Measurements from ENCODE around the gene KRT15.

- no peak for TF ChIP-seq RCOR1 (IDR thresholded peaks at IDR 0.05; ENCODE audit: low read length)
- TF ChIP-seq EP300 (IDR thresholded peaks at IDR 0.05; ENCODE audit: borderline replicate concordance in 1 of 2, low read depth in 1 of 2, low read length in 1 of 2): no peak
- TF ChIP-seq, protein P1, sequence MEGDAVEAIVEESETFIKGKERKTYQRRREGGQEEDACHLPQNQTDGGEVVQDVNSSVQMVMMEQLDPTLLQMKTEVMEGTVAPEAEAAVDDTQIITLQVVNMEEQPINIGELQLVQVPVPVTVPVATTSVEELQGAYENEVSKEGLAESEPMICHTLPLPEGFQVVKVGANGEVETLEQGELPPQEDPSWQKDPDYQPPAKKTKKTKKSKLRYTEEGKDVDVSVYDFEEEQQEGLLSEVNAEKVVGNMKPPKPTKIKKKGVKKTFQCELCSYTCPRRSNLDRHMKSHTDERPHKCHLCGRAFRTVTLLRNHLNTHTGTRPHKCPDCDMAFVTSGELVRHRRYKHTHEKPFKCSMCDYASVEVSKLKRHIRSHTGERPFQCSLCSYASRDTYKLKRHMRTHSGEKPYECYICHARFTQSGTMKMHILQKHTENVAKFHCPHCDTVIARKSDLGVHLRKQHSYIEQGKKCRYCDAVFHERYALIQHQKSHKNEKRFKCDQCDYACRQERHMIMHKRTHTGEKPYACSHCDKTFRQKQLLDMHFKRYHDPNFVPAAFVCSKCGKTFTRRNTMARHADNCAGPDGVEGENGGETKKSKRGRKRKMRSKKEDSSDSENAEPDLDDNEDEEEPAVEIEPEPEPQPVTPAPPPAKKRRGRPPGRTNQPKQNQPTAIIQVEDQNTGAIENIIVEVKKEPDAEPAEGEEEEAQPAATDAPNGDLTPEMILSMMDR (IDR thresholded peaks at IDR 0.05): no peak
- TF ChIP-seq YY1 (IDR thresholded peaks at IDR 0.05; ENCODE audit: low read depth): no peak
- TF ChIP-seq CHD2 (IDR thresholded peaks at IDR 0.05; ENCODE audit: low read length, partially characterized antibody): no peak
- TF ChIP-seq, protein P2, sequence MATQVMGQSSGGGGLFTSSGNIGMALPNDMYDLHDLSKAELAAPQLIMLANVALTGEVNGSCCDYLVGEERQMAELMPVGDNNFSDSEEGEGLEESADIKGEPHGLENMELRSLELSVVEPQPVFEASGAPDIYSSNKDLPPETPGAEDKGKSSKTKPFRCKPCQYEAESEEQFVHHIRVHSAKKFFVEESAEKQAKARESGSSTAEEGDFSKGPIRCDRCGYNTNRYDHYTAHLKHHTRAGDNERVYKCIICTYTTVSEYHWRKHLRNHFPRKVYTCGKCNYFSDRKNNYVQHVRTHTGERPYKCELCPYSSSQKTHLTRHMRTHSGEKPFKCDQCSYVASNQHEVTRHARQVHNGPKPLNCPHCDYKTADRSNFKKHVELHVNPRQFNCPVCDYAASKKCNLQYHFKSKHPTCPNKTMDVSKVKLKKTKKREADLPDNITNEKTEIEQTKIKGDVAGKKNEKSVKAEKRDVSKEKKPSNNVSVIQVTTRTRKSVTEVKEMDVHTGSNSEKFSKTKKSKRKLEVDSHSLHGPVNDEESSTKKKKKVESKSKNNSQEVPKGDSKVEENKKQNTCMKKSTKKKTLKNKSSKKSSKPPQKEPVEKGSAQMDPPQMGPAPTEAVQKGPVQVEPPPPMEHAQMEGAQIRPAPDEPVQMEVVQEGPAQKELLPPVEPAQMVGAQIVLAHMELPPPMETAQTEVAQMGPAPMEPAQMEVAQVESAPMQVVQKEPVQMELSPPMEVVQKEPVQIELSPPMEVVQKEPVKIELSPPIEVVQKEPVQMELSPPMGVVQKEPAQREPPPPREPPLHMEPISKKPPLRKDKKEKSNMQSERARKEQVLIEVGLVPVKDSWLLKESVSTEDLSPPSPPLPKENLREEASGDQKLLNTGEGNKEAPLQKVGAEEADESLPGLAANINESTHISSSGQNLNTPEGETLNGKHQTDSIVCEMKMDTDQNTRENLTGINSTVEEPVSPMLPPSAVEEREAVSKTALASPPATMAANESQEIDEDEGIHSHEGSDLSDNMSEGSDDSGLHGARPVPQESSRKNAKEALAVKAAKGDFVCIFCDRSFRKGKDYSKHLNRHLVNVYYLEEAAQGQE (IDR thresholded peaks at IDR 0.05; ENCODE audit: low read depth, low read length): no peak
- no peak for TF ChIP-seq JUND (IDR thresholded peaks at IDR 0.05)
- no peak for TF ChIP-seq EZH2phosphoT487 (IDR thresholded peaks at IDR 0.05; ENCODE audit: borderline replicate concordance, low read depth)
- TF ChIP-seq, protein P3, sequence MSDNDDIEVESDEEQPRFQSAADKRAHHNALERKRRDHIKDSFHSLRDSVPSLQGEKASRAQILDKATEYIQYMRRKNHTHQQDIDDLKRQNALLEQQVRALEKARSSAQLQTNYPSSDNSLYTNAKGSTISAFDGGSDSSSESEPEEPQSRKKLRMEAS (IDR thresholded peaks at IDR 0.05; ENCODE audit: low read depth): no peak
- TF ChIP-seq POLR2AphosphoS5 (IDR thresholded peaks at IDR 0.05; ENCODE audit: low read depth, low read length): no peak
- TF ChIP-seq RAD21 (IDR thresholded peaks at IDR 0.05; ENCODE audit: low read length): no peak
- no peak for TF ChIP-seq PBX3 (IDR thresholded peaks at IDR 0.05)
- no peak for TF ChIP-seq GATA2 (CRISPR knock-in tag; IDR thresholded peaks at IDR 0.05)
- no peak for TF ChIP-seq GABPA (IDR thresholded peaks at IDR 0.05; ENCODE audit: low read depth)
These were observed 33.5 kb downstream of the KRT15 start for GRCh38 chr17:41484920-41485904.

All from SK-N-SH (cell line).